Measurements from ENCODE around the gene HOOK1.

DNA sequence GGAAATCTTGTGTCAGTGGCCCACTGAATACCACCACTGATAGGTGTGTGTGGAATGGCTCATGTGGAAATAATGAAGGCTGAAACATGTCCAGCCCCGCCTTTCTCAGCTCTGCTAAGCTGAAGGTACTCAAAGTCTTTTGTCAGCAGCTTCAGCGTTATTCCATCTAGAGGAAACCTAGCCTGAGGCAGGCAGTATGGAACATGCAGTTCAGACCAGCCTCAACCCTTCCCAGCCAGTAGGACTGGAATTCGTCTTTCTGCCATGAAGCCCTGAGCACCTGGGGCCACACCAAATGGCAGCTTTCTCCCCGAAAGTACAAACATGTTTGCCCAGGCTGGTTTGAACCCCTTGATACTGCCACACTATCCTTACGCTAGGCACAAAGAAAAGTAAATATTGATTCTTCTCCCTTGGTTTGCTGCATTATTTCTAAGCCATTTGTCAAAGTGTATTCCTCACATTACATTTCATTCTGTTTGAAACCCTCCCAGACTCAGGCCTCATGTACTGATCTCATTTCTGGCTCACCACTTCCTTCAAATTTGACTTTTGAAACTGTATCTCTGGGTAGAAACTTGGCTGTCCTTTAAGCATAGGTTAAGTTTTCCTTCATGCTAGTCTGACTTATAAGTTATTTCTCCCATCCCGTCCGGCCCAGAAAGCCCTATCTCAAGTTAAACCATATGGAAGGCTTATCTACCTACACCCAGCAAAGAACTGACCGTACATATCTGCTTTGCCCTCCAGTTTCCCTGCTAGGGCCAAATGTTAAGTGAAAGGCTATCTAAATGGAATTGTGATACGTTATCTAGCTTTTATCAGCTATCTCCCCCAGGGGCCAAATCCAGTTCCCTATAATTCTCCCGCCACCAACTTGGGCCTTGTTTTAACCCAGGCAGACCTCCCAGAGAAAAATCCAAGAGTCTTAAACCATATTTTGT lies 45.7 kb upstream of the HOOK1 start:
- no peak for TF ChIP-seq POLR2A (IDR thresholded peaks at IDR 0.05)
- TF ChIP-seq CTCF (IDR thresholded peaks at IDR 0.05): no peak

Data from gastroesophageal sphincter (tissue), 3 donors.